ENCODE measurements around the gene ZMIZ2.

- TF ChIP-seq CTCF (IDR thresholded peaks at IDR 0.05 in 2 of 3, conservative IDR thresholded peaks at IDR 0.05 in 1 of 3; ENCODE audit: borderline replicate concordance in 1 of 3, insufficient read depth in 1 of 3, low read depth in 2 of 3, low read length in 2 of 3) = no peak
- no peak for TF ChIP-seq EZH2 (IDR thresholded peaks at IDR 0.05)
- no peak for TF ChIP-seq SIN3A (IDR thresholded peaks at IDR 0.05; ENCODE audit: low read depth)
- TF ChIP-seq SP1 (IDR thresholded peaks at IDR 0.05; ENCODE audit: low read depth) = no peak
- no peak for TF ChIP-seq ZBTB33 (IDR thresholded peaks at IDR 0.05; ENCODE audit: extremely low read depth, insufficient replicate concordance, low read length)
- no peak for TF ChIP-seq CEBPB (IDR thresholded peaks at IDR 0.05; ENCODE audit: low read depth)
- no peak for TF ChIP-seq POLR2A (IDR thresholded peaks at IDR 0.05; ENCODE audit: borderline replicate concordance, extremely low read depth, insufficient read depth, insufficient read length)
- TF ChIP-seq POLR2AphosphoS5 (IDR thresholded peaks at IDR 0.05; ENCODE audit: low read depth, low read length) = no peak
- TF ChIP-seq RAD21 (IDR thresholded peaks at IDR 0.05; ENCODE audit: low read depth) = no peak
- TF ChIP-seq TCF7L2 (IDR thresholded peaks at IDR 0.05; ENCODE audit: borderline replicate concordance, extremely low read depth, insufficient read depth, insufficient read length) = no peak
- TF ChIP-seq MAX (IDR thresholded peaks at IDR 0.05) = no peak
- no peak for TF ChIP-seq ATF3 (IDR thresholded peaks at IDR 0.05)
- no peak for TF ChIP-seq EZH2phosphoT487 (IDR thresholded peaks at IDR 0.05; ENCODE audit: borderline replicate concordance)
Observed at GRCh38 chr7:44783407-44783806, 34.8 kb downstream of the ZMIZ2 start.

All from HCT116 (cell line).